SJSA1 (cell line): ENCODE measurements around the gene GRIFIN. TPM values are rescaled to one million over a fixed set of nuclear protein-coding genes. Genes with fewer than 3 reads are reported as not detected.

Experiments
- DNase-seq, 2 experiments: peaks; one replicate each; pipeline ENCODE4 v3.0.0-alpha.2; 2015 to 2020; ENCODE audit warnings: low spot score in 2 of 2, low read depth in 1 of 2
- H3K27ac ChIP-seq: fragments of 250-450 bp; sonication (Bioruptor Pico); 2 replicates; pipeline ENCODE4 v1.5.1; 2020; ENCODE audit warnings: mild to moderate bottlenecking, moderate library complexity
- H3K27me3 ChIP-seq: fragments of 250-450 bp; sonication (Bioruptor Pico); replicated peaks from 2 replicates; pipeline ENCODE4 v1.5.1; 2020; ENCODE audit warnings: mild to moderate bottlenecking, moderate library complexity
- H3K36me3 ChIP-seq: fragments of 250-450 bp; sonication (Bioruptor Pico); 2 replicates; pipeline ENCODE4 v1.5.1; 2020; ENCODE audit warnings: mild to moderate bottlenecking
- H3K4me1 ChIP-seq: fragments of 250-450 bp; sonication (Bioruptor Pico); replicated peaks from 2 replicates; pipeline ENCODE4 v1.6.1; 2021; ENCODE audit warnings: mild to moderate bottlenecking
- H3K4me3 ChIP-seq: fragments of 250-450 bp; sonication (Bioruptor Pico); 2 replicates; pipeline ENCODE4 v1.5.1; 2020; ENCODE audit warnings: mild to moderate bottlenecking
- H3K9me3 ChIP-seq: fragments of 250-450 bp; sonication (Bioruptor Pico); replicated peaks from 2 replicates; pipeline ENCODE4 v1.5.1; 2020; ENCODE audit warnings: mild to moderate bottlenecking
- total RNA-seq: library from RNA; depleted of rRNA; stranded (reverse); fragments of >200 nt; shearing (Covaris generic); gene quantifications from 2 replicates; pipeline ENCODE4 v1.2.3, GENCODE V29; 2014

Gene GRIFIN
- total RNA-seq, 1 experiment from 2014 or later: not detected

GRCh38 chr7:2517678-2518507 is 41.7 kb upstream of the GRIFIN start:
- no peak for DNase-seq
- peaks cover 58% of the 10 kb centered on the region for H3K4me1 ChIP-seq
- peak overlapping the region; percentile 42 for H3K27ac ChIP-seq
- H3K36me3 ChIP-seq: no peaks in the 10 kb centered on the region
- no peaks in the 10 kb centered on the region for H3K27me3 ChIP-seq
- no peak overlapping the region for H3K4me3 ChIP-seq
- no peaks in the 10 kb centered on the region for H3K9me3 ChIP-seq

DNA sequence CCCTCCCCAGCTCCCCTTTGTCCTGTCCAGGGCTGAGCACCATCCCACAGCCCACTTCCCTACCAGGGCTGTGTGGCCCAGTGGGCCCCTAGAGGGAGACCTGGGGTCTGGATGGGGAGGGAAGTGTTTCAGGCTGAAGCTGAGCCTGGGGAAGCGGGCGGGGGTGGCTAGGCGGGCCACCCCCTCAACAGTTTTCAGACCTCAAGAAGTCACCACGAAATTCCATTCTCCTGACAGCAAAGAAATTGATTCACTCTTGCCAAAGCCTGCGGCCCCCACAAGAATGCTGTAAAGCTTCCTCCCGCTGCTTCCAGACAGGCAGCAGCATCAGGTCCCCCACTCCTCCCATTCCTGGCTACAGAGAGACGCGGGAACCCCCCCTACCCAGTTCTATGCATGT is 40.8 kb upstream of the GRIFIN start:
- H3K4me3 ChIP-seq: no peak overlapping the region

GRCh38 chr7:2516194-2516555 is 40.0 kb upstream of the GRIFIN start:
- peaks cover 43% of the 10 kb centered on the region for H3K4me1 ChIP-seq
- no peaks in the 10 kb centered on the region for H3K36me3 ChIP-seq
- no peak for DNase-seq
- no peak overlapping the region for H3K4me3 ChIP-seq
- no peaks in the 10 kb centered on the region for H3K27me3 ChIP-seq
- no peak overlapping the region; the same call in 1 of the 2 replicates for H3K27ac ChIP-seq
- H3K9me3 ChIP-seq: no peaks in the 10 kb centered on the region

More for the DNA sequence above, 40.8 kb upstream of the GRIFIN start:
- Histone ChIP-seq H3K36me3 (no peaks in the 10 kb centered on the region), H3K27ac (peak overlapping the region; percentile 70), H3K9me3 (no peaks in the 10 kb centered on the region), H3K27me3 (no peaks in the 10 kb centered on the region), H3K4me1 (peaks cover 49% of the 10 kb centered on the region)
- peak; percentile 86 to 87 for DNase-seq

GRCh38 chr7:2515424-2516193 is 39.4 kb upstream of the GRIFIN start:
- H3K4me1 ChIP-seq: peaks cover 42% of the 10 kb centered on the region
- no peaks in the 10 kb centered on the region for H3K9me3 ChIP-seq
- no peaks in the 10 kb centered on the region for H3K27me3 ChIP-seq
- no peaks in the 10 kb centered on the region for H3K36me3 ChIP-seq
- H3K27ac ChIP-seq: no peak overlapping the region
- no peak for DNase-seq
- H3K4me3 ChIP-seq: no peak overlapping the region

DNA sequence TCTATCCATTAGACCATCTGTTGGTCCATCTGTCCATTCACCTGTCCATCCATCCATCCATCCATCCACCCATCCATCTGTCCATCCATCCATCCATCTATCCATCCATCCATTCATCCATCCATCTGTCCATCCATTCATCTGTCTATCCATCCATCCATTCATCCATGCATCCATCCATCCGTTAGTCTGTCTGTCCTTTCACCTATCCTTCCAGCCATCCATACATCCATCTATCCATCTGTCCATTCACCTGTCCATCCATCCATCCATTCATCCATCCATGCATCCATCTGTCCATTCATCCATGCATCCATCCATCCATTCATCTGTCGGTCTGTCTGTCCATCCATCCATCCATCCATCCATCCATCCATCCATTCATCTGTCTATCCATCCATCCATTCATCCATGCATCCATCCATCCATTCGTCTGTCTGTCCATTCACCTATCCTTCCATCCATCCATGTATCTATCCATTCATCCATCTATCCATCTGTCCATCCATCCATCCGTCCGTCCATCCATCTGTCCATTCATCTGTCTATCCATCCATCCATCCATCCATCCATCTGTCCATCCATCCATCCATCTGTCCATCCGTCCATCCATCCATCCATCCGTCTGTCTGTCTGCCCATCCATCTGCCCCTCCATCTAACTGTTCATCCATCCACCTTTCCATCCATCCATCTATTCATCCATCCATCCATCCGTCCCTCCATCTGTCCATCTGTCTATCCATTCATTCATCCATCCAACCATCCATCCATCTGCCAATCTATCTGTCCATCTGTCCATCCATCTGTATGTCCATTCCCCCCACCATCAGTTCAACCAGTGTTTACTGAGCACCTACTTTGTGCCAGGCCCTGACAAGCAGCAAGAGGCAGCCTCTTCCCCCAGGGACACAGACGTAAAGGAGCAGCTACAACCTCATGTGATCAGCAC is 38.5 kb upstream of the GRIFIN start:
- Histone ChIP-seq H3K27ac (no peak overlapping the region), H3K9me3 (no peaks in the 10 kb centered on the region), H3K4me1 (peaks cover 35% of the 10 kb centered on the region), H3K4me3 (no peak overlapping the region), H3K36me3 (no peaks in the 10 kb centered on the region), H3K27me3 (no peaks in the 10 kb centered on the region)
- DNase-seq: no peak

DNA sequence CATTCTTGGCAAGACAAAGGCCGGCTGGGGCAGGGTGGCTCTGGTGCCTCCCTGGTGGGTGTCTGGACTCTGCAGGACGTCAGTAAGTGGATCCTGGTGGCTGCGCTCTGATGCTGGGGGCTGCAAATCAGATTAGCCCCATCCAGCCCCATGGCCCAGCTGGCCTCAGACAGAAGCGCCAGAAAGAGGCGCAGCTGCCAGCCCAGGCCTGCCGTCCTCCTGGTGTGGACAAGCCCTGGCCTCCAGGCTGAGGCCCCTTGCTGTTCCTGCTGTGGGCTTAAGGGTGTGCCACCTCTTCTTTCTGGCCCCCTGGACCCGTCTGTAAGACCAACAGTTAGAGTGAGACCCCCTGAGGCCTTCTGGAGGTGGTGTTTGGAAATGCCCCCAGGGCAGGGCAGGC is 37.5 kb upstream of the GRIFIN start:
- H3K27me3 ChIP-seq: no peaks in the 10 kb centered on the region
- DNase-seq: no peak
- no peak overlapping the region for H3K27ac ChIP-seq
- no peaks in the 10 kb centered on the region for H3K36me3 ChIP-seq
- peaks cover 32% of the 10 kb centered on the region for H3K4me1 ChIP-seq
- no peaks in the 10 kb centered on the region for H3K9me3 ChIP-seq
- no peak overlapping the region for H3K4me3 ChIP-seq

GRCh38 chr7:2512713-2513112 is 36.5 kb upstream of the GRIFIN start:
- Histone ChIP-seq H3K4me1 (peaks cover 32% of the 10 kb centered on the region), H3K27ac (no peak overlapping the region), H3K9me3 (no peaks in the 10 kb centered on the region)

DNA sequence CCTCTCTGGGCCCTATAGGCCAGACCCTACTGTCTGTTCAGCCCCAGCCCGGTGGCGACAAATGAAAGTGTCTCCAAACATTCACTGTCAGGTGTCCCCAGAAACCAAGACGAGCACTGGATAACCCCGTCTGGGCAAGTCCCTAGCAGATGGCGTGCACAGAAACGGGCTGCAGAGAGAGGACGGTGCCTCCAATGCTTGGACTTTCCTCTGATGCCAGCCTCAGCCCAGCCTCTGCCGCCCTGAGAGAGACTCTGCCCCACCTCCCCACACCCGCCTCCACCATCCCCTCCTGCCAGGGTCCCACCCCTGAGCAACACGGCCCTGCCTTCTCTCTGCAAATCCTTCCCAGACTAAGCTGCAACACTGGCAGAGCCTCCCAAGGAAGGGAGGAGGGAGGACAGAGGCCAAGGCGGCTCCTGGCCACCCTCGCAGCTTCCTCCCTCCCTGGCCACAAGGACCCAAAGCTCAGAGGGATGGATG is 36.0 kb upstream of the GRIFIN start:
- Histone ChIP-seq H3K4me1 (peaks cover 27% of the 10 kb centered on the region), H3K36me3 (no peaks in the 10 kb centered on the region)
- no peak for DNase-seq

More at GRCh38 chr7:2512713-2513112, 36.5 kb upstream of the GRIFIN start:
- Histone ChIP-seq H3K27me3 (no peaks in the 10 kb centered on the region), H3K36me3 (no peaks in the 10 kb centered on the region), H3K4me3 (no peak overlapping the region)
- DNase-seq: no peak

DNA sequence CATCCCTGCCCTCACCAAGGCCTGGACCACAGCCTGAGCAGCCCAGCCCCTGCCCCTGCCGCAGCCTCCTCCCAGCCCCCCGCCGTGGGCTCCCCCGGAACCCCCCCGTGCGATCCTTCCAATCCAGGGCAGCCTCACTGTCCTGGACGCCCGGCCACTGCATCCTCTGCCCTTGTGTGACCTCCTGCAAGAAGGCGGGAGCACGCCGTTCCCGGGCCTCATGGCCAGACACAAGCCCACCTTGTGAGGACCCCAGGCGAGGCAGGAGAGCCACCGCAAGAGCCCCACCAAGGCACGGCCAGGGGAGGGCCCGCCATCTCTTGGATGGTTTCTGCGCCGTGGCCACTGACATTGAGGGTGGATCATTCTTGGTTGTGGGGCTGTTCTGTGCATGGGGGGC is 35.6 kb upstream of the GRIFIN start:
- Histone ChIP-seq H3K4me3 (no peak overlapping the region), H3K27me3 (no peaks in the 10 kb centered on the region), H3K36me3 (no peaks in the 10 kb centered on the region), H3K27ac (no peak overlapping the region), H3K9me3 (no peaks in the 10 kb centered on the region), H3K4me1 (peaks cover 22% of the 10 kb centered on the region)
- DNase-seq: no peak

More for the DNA sequence above, 36.0 kb upstream of the GRIFIN start:
- Histone ChIP-seq H3K27ac (no peak overlapping the region), H3K9me3 (no peaks in the 10 kb centered on the region), H3K4me3 (no peak overlapping the region), H3K27me3 (no peaks in the 10 kb centered on the region)

- no peaks in the 10 kb centered on the region for H3K27me3 ChIP-seq
- H3K36me3 ChIP-seq: no peaks in the 10 kb centered on the region
- no peak for DNase-seq
- H3K9me3 ChIP-seq: no peaks in the 10 kb centered on the region
- no peak overlapping the region for H3K4me3 ChIP-seq
- no peak overlapping the region for H3K27ac ChIP-seq
- peaks cover 16% of the 10 kb centered on the region for H3K4me1 ChIP-seq
Measured at GRCh38 chr7:2510909-2511768, 34.9 kb upstream of the GRIFIN start.

GRCh38 chr7:2510130-2510776 is 34.1 kb upstream of the GRIFIN start:
- Histone ChIP-seq H3K9me3 (no peaks in the 10 kb centered on the region), H3K4me1 (peaks cover 11% of the 10 kb centered on the region), H3K4me3 (no peak overlapping the region), H3K36me3 (no peaks in the 10 kb centered on the region), H3K27me3 (no peaks in the 10 kb centered on the region), H3K27ac (no peak overlapping the region)
- no peak for DNase-seq

DNA sequence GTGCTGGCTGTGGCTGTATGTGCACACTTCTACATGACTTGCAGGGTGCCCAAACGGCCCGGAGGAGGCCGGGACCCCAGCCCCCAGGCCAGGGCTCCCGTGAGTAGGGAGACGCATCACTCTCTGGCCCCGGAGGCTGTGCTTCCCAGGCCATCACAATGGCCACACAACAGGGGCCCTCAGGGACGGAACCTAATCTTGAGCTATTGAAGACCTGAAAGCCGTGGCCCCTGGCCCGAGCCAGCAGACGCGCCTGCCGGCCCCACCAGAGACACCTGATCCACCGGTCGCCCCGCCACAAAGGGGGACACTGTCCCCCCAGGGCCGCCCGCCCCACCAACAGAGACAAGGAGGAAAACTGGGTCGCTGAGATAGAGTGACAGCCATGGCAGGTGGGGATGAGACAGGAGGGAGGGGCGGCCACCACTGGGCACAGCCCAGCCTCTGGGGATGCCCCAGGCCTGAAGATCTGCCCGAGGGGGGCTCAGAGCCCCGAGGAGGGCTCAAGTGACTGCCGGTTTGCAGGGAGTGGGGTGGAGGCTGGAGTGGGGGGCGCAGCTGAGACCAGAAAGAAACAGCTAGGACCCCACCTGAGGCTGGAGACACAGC is 33.2 kb upstream of the GRIFIN start:
- H3K4me3 ChIP-seq: no peak overlapping the region
- no peak overlapping the region for H3K27ac ChIP-seq
- DNase-seq: no peak
- no peaks in the 10 kb centered on the region for H3K9me3 ChIP-seq
- peaks cover 11% of the 10 kb centered on the region for H3K4me1 ChIP-seq
- H3K27me3 ChIP-seq: no peaks in the 10 kb centered on the region
- no peaks in the 10 kb centered on the region for H3K36me3 ChIP-seq
